Measurements from ENCODE around the gene FMN1. TPM values are rescaled to one million over a fixed set of nuclear protein-coding genes. Genes with fewer than 3 reads are reported as not detected.

Gene FMN1
- total RNA-seq, 4 donors from 2014 or later: 2.6 to 6.6 (median 4.2) TPM

GRCh38 chr15:33114374-33114717, 80.2 kb downstream of the FMN1 start:
- Histone ChIP-seq H3K9me3 (no peaks in the 10 kb centered on the region), H3K4me3 (no peak overlapping the region), H3K27me3 (no peaks in the 10 kb centered on the region), H3K27ac (no peak overlapping the region), H3K36me3 (no peaks in the 10 kb centered on the region), H3K4me1 (peaks cover 0 to 7% of the 10 kb centered on the region in 2 donors)
- DNase-seq (no peak), ATAC-seq (no peak)
- in situ Hi-C loops (cut with MboI; ENCODE audit: low sequenced_read_pairs in 4 of 4): no loop called here
- intact Hi-C loops (cut with DNase I; ENCODE audit: low total_unique reads): no loop called here
- TF ChIP-seq, protein P1, sequence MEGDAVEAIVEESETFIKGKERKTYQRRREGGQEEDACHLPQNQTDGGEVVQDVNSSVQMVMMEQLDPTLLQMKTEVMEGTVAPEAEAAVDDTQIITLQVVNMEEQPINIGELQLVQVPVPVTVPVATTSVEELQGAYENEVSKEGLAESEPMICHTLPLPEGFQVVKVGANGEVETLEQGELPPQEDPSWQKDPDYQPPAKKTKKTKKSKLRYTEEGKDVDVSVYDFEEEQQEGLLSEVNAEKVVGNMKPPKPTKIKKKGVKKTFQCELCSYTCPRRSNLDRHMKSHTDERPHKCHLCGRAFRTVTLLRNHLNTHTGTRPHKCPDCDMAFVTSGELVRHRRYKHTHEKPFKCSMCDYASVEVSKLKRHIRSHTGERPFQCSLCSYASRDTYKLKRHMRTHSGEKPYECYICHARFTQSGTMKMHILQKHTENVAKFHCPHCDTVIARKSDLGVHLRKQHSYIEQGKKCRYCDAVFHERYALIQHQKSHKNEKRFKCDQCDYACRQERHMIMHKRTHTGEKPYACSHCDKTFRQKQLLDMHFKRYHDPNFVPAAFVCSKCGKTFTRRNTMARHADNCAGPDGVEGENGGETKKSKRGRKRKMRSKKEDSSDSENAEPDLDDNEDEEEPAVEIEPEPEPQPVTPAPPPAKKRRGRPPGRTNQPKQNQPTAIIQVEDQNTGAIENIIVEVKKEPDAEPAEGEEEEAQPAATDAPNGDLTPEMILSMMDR (IDR thresholded peaks at IDR 0.05 in 4 of 5, conservative IDR thresholded peaks at IDR 0.05 in 1 of 5): no peak
- no peak for TF ChIP-seq POLR2A (IDR thresholded peaks at IDR 0.05)

- DNase-seq (no peak), ATAC-seq (no peak)
- Histone ChIP-seq H3K4me1 (peaks cover 0 to 7% of the 10 kb centered on the region in 2 donors), H3K4me3 (no peak overlapping the region), H3K27ac (no peak overlapping the region), H3K36me3 (no peaks in the 10 kb centered on the region), H3K9me3 (no peaks in the 10 kb centered on the region), H3K27me3 (no peaks in the 10 kb centered on the region)
- intact Hi-C loops (cut with DNase I; ENCODE audit: low total_unique reads): no loop called here
- in situ Hi-C loops (cut with MboI; ENCODE audit: low sequenced_read_pairs in 4 of 4): no loop called here
- TF ChIP-seq, protein P1 (IDR thresholded peaks at IDR 0.05 in 4 of 5, conservative IDR thresholded peaks at IDR 0.05 in 1 of 5): no peak
- no peak for TF ChIP-seq POLR2A (IDR thresholded peaks at IDR 0.05)
Measured at GRCh38 chr15:33113666-33114373, 80.7 kb downstream of the FMN1 start.

DNA sequence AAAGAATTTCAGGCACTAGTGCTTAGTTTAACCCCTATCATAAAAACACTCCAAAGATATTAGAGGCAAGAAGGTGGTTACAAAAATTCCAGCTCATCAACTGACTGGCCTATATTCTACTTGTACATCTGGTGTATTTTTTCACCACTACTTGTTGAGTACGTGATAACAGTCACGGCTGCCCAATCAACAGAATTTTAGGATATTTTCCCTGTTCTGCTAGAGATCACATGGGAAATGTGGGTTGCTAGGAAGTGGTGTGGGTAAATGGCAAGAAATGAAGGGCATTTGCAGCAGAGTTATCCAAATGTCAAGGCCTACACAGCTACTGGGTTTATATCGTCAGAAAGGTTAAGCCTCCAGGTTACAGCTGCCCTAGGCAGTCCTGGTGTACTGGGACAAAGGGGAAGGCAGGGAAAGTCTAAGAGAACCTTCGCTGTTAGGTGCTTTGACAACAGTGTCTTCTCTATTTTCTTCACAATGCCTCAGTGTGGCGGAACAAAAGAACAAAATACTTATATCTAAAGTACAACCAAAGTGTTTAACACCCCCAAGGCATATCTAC, 81.9 kb downstream of the FMN1 start:
- H3K36me3 ChIP-seq: no peaks in the 10 kb centered on the region
- in situ Hi-C loops (cut with MboI; ENCODE audit: low sequenced_read_pairs in 4 of 4) (no loop called here), intact Hi-C loops (cut with DNase I; ENCODE audit: low total_unique reads) (no loop called here)
- peaks cover 0 to 7% of the 10 kb centered on the region in 2 donors for H3K4me1 ChIP-seq
- no peaks in the 10 kb centered on the region for H3K9me3 ChIP-seq
- no peak for ATAC-seq
- no peaks in the 10 kb centered on the region for H3K27me3 ChIP-seq
- H3K4me3 ChIP-seq: no peak overlapping the region
- DNase-seq: no peak
- TF ChIP-seq POLR2A (IDR thresholded peaks at IDR 0.05): no peak
- TF ChIP-seq, protein P1 (IDR thresholded peaks at IDR 0.05 in 4 of 5, conservative IDR thresholded peaks at IDR 0.05 in 1 of 5): no peak
- H3K27ac ChIP-seq: no peak overlapping the region

- Histone ChIP-seq H3K27ac (no peak overlapping the region), H3K4me1 (peaks cover 0 to 5% of the 10 kb centered on the region in 2 donors)
- in situ Hi-C loops (cut with MboI; ENCODE audit: low sequenced_read_pairs in 4 of 4): no loop called here
Measured at GRCh38 chr15:33111041-33111451, 83.5 kb downstream of the FMN1 start.

More at GRCh38 chr15:33111041-33111451, 83.5 kb downstream of the FMN1 start:
- Histone ChIP-seq H3K27me3 (no peaks in the 10 kb centered on the region), H3K4me3 (no peak overlapping the region), H3K9me3 (no peaks in the 10 kb centered on the region), H3K36me3 (no peaks in the 10 kb centered on the region)
- no peak for DNase-seq
- intact Hi-C loops (cut with DNase I; ENCODE audit: low total_unique reads): no loop called here
- ATAC-seq: no peak
- no peak for TF ChIP-seq POLR2A (IDR thresholded peaks at IDR 0.05)
- TF ChIP-seq, protein P1 (IDR thresholded peaks at IDR 0.05 in 4 of 5, conservative IDR thresholded peaks at IDR 0.05 in 1 of 5): no peak

All from gastrocnemius medialis (tissue), 4 donors.